CD8-positive, alpha-beta memory T cell (primary cell): ENCODE measurements around the gene TMEM61. TPM values are rescaled to one million over a fixed set of nuclear protein-coding genes. Genes with fewer than 3 reads are reported as not detected.

Experiments used
- CTCF ChIA-PET: fragments of 350-600 bp; sonication (Branson Sonifier 250); formaldehyde crosslinking; loops from one replicate; lab custom pipeline; 2021; ENCODE audit warnings: antibody characterized with exemption; lab: Charles Lee
- POLR2A ChIA-PET: fragments of 350-600 bp; sonication (Branson Sonifier 250); formaldehyde crosslinking; loops from one replicate; lab custom pipeline; 2021; ENCODE audit warnings: antibody characterized with exemption; lab: Charles Lee
- DNase-seq, 5 donors: peaks; one replicate each; pipeline versions ENCODE4 v3.0.0 to v3.0.0-alpha.2; 2020 to 2022; ENCODE audit warnings: mixed read lengths in 1 of 5
- H3K27ac ChIP-seq: one replicate; pipeline ENCODE4 v1.7.0; 2013; ENCODE audit warnings: low read depth, mild to moderate bottlenecking, low read length, moderate library complexity
- H3K27me3 ChIP-seq: 2 replicates; pipeline ENCODE4 v1.7.0; 2013; ENCODE audit warnings: low read length, mild to moderate bottlenecking; ENCODE audit not compliant: insufficient read depth, poor library complexity, severe bottlenecking
- H3K36me3 ChIP-seq: 2 replicates; pipeline ENCODE4 v1.7.0; 2013; ENCODE audit warnings: mild to moderate bottlenecking, low read length, moderate library complexity; ENCODE audit not compliant: insufficient read depth
- H3K4me1 ChIP-seq: 2 replicates; pipeline ENCODE4 v1.7.0; 2013; ENCODE audit warnings: mild to moderate bottlenecking, low read length, moderate library complexity; ENCODE audit not compliant: insufficient read depth
- H3K4me3 ChIP-seq: 2 replicates; pipeline ENCODE4 v1.7.0; 2013; ENCODE audit warnings: mild to moderate bottlenecking, low read length
- H3K9me3 ChIP-seq: 2 replicates; pipeline ENCODE4 v1.7.0; 2013; ENCODE audit warnings: mild to moderate bottlenecking, low read length
- H3K27ac Mint-ChIP-seq, 8 donors: one replicate each; pipeline ENCODE4 v1.8.0; 2020 to 2021; ENCODE audit warnings: mixed read lengths in 8 of 8, mild to moderate bottlenecking in 6 of 8, inconsistent platforms in 3 of 8, moderate library complexity in 3 of 8
- H3K27me3 Mint-ChIP-seq, 2 donors: one replicate each; pipeline ENCODE4 v1.8.0; 2020 to 2021; ENCODE audit warnings: mixed read lengths in 2 of 2, mild to moderate bottlenecking in 1 of 2, moderate library complexity in 1 of 2
- H3K36me3 Mint-ChIP-seq, 3 donors: one replicate each; pipeline ENCODE4 v1.8.0; 2020 to 2021; ENCODE audit warnings: mixed read lengths in 3 of 3, inconsistent platforms in 1 of 3, mild to moderate bottlenecking in 1 of 3
- H3K4me1 Mint-ChIP-seq, 3 donors: one replicate each; pipeline ENCODE4 v1.8.0; 2020 to 2021; ENCODE audit warnings: mixed read lengths in 3 of 3, inconsistent platforms in 1 of 3, mild to moderate bottlenecking in 1 of 3
- H3K4me3 Mint-ChIP-seq, 7 donors: one replicate each; pipeline ENCODE4 v1.8.0; 2020 to 2021; ENCODE audit warnings: mixed read lengths in 7 of 7, mild to moderate bottlenecking in 6 of 7, moderate library complexity in 4 of 7, inconsistent platforms in 2 of 7
- H3K9me3 Mint-ChIP-seq, 5 donors: one replicate each; pipeline ENCODE4 v1.8.0; 2020 to 2022; ENCODE audit warnings: mixed read lengths in 5 of 5, mild to moderate bottlenecking in 3 of 5, moderate library complexity in 2 of 5, inconsistent platforms in 1 of 5
- polyA plus RNA-seq: library from polyadenylated mRNA; unstranded; fragments of 300-500 nt; fragmentation: Illumina TruSeq; gene quantifications from one replicate; pipeline ENCODE4 v1.2.3, GENCODE V29; 2021
- total RNA-seq, 2 experiments: library from RNA; stranded (reverse); gene quantifications; one replicate each; pipeline ENCODE4 v1.2.3, GENCODE V29; 2021

TMEM61 gene
- total and polyA plus RNA-seq, 3 experiments from 2014 or later, result not detected

GRCh38 chr1:54998677-54999076 is 18.2 kb downstream of the TMEM61 start, which contains the start of gene BSND:
TSS of gene BSND (plus strand) at chr1:54998933. CDS start at chr1:54999187, 254 bp downstream.
- Mint-ChIP-seq H3K27me3 (peaks cover 25 to 51% of the 10 kb centered on the region in 2 donors), H3K27ac (no peak within 1 kb of the TSS), H3K4me3 (no peak within 1 kb of the TSS), H3K9me3 (no peaks in the 10 kb centered on the region), H3K4me1 (peaks cover 22 to 30% (median 26%) of the 10 kb centered on the region in 3 donors), H3K36me3 (no peaks in the 10 kb centered on the region)
- peaks cover 21% of the 10 kb centered on the region for H3K4me1 ChIP-seq
- H3K27ac ChIP-seq, result no peak within 1 kb of the TSS
- H3K36me3 ChIP-seq, result no peaks in the 10 kb centered on the region
- ChIA-PET CTCF (interaction anchor here (7.5 kb wide), 1 partner anchor 52 kb away, joined by 111 read pairs; no protein-coding TSS in a partner anchor), POLR2A (no interaction called here)
- peaks cover 17% of the 10 kb centered on the region for H3K27me3 ChIP-seq
- DNase-seq, result no peak
- no peaks in the 10 kb centered on the region for H3K9me3 ChIP-seq
- no peak within 1 kb of the TSS for H3K4me3 ChIP-seq

GRCh38 chr1:55000110-55001085 is 20.0 kb downstream of the TMEM61 start:
- H3K4me3 Mint-ChIP-seq, result no peak overlapping the region

GRCh38 chr1:55001311-55001710 is 20.9 kb downstream of the TMEM61 start:
- Histone ChIP-seq H3K4me3 (no peak overlapping the region), H3K4me1 (peaks cover 7% of the 10 kb centered on the region), H3K36me3 (no peaks in the 10 kb centered on the region), H3K9me3 (no peaks in the 10 kb centered on the region), H3K27ac (no peak overlapping the region), H3K27me3 (peaks cover 17% of the 10 kb centered on the region)
- Mint-ChIP-seq H3K36me3 (no peaks in the 10 kb centered on the region), H3K4me3 (no peak overlapping the region), H3K27ac (no peak overlapping the region), H3K4me1 (peaks cover 5 to 14% (median 10%) of the 10 kb centered on the region in 3 donors), H3K27me3 (peaks cover 18 to 36% of the 10 kb centered on the region in 2 donors), H3K9me3 (no peaks in the 10 kb centered on the region)
- ChIA-PET CTCF (interaction anchor here (7.5 kb wide), 1 partner anchor 54 kb away, joined by 111 read pairs; no protein-coding TSS in a partner anchor), POLR2A (no interaction called here)
- DNase-seq, result no peak

More at GRCh38 chr1:55000110-55001085, 20.0 kb downstream of the TMEM61 start:
- Mint-ChIP-seq H3K9me3 (no peaks in the 10 kb centered on the region), H3K36me3 (no peaks in the 10 kb centered on the region), H3K27ac (no peak overlapping the region), H3K4me1 (peaks cover 14 to 23% (median 19%) of the 10 kb centered on the region in 3 donors), H3K27me3 (peaks cover 25 to 46% of the 10 kb centered on the region in 2 donors)
- Histone ChIP-seq H3K4me1 (peaks cover 16% of the 10 kb centered on the region), H3K36me3 (no peaks in the 10 kb centered on the region), H3K4me3 (no peak overlapping the region), H3K27me3 (peaks cover 17% of the 10 kb centered on the region), H3K9me3 (no peaks in the 10 kb centered on the region), H3K27ac (no peak overlapping the region)
- CTCF ChIA-PET, result interaction anchor here (1.4 to 7.5 kb wide), 2 partner anchors 10 to 53 kb away, joined by 3 to 111 read pairs; no protein-coding TSS in a partner anchor
- POLR2A ChIA-PET, result no interaction called here
- no peak for DNase-seq

DNA sequence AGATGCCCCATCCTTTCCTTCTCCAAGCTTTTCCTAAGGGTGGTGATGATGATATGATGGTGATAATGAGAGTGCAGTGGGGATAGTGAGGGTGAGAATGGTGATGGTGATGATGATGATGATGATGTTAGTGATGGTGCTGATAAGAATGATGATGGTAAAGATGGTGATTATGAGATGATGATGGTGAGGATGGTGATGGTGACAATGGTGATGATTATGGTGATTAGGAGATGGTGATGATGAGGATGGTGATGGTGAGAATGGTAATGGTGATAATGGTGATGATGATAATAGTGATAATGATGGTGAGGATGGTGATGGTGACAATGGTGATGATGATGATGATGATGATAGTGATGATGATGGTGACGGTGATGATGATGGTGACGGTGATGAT is 22.3 kb downstream of the TMEM61 start:
- Mint-ChIP-seq H3K27me3 (peaks cover 15 to 24% of the 10 kb centered on the region in 2 donors), H3K4me1 (no peaks in the 10 kb centered on the region), H3K4me3 (no peak overlapping the region), H3K9me3 (no peaks in the 10 kb centered on the region), H3K27ac (no peak overlapping the region), H3K36me3 (no peaks in the 10 kb centered on the region)
- Histone ChIP-seq H3K4me1 (no peaks in the 10 kb centered on the region), H3K27ac (no peak overlapping the region), H3K9me3 (no peaks in the 10 kb centered on the region), H3K4me3 (no peak overlapping the region), H3K36me3 (no peaks in the 10 kb centered on the region), H3K27me3 (peaks cover 9% of the 10 kb centered on the region)
- DNase-seq, result no peak
- POLR2A ChIA-PET, result no interaction called here
- CTCF ChIA-PET, result interaction anchor here (1.1 to 1.4 kb wide), 2 partner anchors 19 to 57 kb away, joined by 4 to 8 read pairs; no protein-coding TSS in a partner anchor

- H3K4me3 ChIP-seq, result no peak overlapping the region
- H3K27ac ChIP-seq, result no peak overlapping the region
- H3K9me3 ChIP-seq, result no peaks in the 10 kb centered on the region
- DNase-seq, result no peak
- H3K4me1 ChIP-seq, result no peaks in the 10 kb centered on the region
- Mint-ChIP-seq H3K36me3 (no peaks in the 10 kb centered on the region), H3K27me3 (peaks cover 3% of the 10 kb centered on the region in 2 donors), H3K9me3 (no peaks in the 10 kb centered on the region), H3K4me1 (no peaks in the 10 kb centered on the region), H3K27ac (no peak overlapping the region), H3K4me3 (no peak overlapping the region)
- H3K27me3 ChIP-seq, result no peaks in the 10 kb centered on the region
- no peaks in the 10 kb centered on the region for H3K36me3 ChIP-seq
- CTCF ChIA-PET, result no interaction called here
- POLR2A ChIA-PET, result no interaction called here
Observed at GRCh38 chr1:55005351-55006140, 25.1 kb downstream of the TMEM61 start.

DNA sequence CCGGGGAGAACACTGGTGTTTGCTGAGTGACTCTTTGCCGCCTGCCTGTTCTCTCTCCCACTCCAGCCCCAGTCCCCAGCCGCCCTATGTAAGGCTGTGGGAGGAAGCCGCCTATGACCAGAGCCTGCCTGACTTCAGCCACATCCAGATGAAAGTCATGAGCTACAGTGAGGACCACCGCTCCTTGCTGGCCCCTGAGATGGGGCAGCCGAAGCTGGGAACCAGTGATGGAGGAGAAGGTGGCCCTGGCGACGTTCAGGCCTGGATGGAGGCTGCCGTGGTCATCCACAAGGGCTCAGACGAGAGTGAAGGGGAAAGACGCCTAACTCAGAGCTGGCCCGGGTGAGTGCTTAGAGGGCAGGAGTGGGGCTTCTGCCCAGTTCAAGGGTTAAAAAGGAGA is 26.5 kb downstream of the TMEM61 start:
- Mint-ChIP-seq H3K27ac (no peak overlapping the region), H3K27me3 (peaks cover 0 to 3% of the 10 kb centered on the region in 2 donors), H3K9me3 (no peaks in the 10 kb centered on the region), H3K4me3 (no peak overlapping the region), H3K4me1 (no peaks in the 10 kb centered on the region), H3K36me3 (no peaks in the 10 kb centered on the region)
- ChIA-PET CTCF (interaction anchor here (1.2 kb wide), 1 partner anchor 11 kb away, joined by 4 read pairs; no protein-coding TSS in a partner anchor), POLR2A (no interaction called here)
- no peak for DNase-seq
- Histone ChIP-seq H3K4me3 (no peak overlapping the region), H3K27me3 (no peaks in the 10 kb centered on the region), H3K9me3 (no peaks in the 10 kb centered on the region), H3K36me3 (no peaks in the 10 kb centered on the region), H3K4me1 (no peaks in the 10 kb centered on the region), H3K27ac (no peak overlapping the region)

DNA sequence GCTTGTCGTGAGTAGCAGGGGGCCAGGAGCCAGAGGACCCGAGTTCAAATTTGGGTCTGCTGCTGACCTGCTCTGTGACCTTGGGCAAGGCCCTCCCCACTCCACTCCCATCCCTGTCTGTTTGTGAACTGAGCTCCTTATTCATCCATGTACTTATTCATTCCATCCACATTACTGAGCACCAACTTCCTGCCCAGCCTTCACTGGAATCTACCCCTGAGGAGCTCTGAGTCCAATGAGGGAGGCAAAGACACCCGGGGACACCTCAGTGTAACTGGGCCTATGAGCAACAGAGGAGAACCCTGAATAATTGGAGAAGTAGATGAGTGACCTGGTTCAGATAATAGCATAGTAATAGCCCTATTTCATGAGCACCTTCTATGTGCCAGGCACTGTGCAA is 27.2 kb downstream of the TMEM61 start:
- no peaks in the 10 kb centered on the region for H3K9me3 ChIP-seq
- no peaks in the 10 kb centered on the region for H3K4me1 ChIP-seq
- Mint-ChIP-seq H3K27ac (no peak overlapping the region), H3K4me3 (no peak overlapping the region), H3K9me3 (no peaks in the 10 kb centered on the region), H3K27me3 (peaks cover 0 to 5% of the 10 kb centered on the region in 2 donors), H3K4me1 (no peaks in the 10 kb centered on the region), H3K36me3 (no peaks in the 10 kb centered on the region)
- no peak for DNase-seq
- POLR2A ChIA-PET, result no interaction called here
- CTCF ChIA-PET, result interaction anchor here (1.2 kb wide), 1 partner anchor 12 kb away, joined by 4 read pairs; no protein-coding TSS in a partner anchor
- H3K27ac ChIP-seq, result no peak overlapping the region
- H3K27me3 ChIP-seq, result no peaks in the 10 kb centered on the region
- H3K36me3 ChIP-seq, result no peaks in the 10 kb centered on the region
- H3K4me3 ChIP-seq, result no peak overlapping the region
